Endodermal cell (in vitro differentiated cells): ENCODE data around the gene ALKBH8. TPM values are rescaled to one million over a fixed set of nuclear protein-coding genes. Genes with fewer than 3 reads are reported as not detected.
"Not testable (repeated sequence)": the region's sequence is repeated elsewhere in the genome, so short reads cannot be mapped to it uniquely, and the experiment has no call there.

Experiments used
- DNase-seq: peaks from one replicate; pipeline ENCODE4 v3.0.0-alpha.2; 2017
- H3K27ac ChIP-seq: 2 replicates; pipeline ENCODE4 v1.5.1; 2013; ENCODE audit warnings: mild to moderate bottlenecking, low read depth, low read length, moderate library complexity
- H3K27me3 ChIP-seq: 2 replicates; pipeline ENCODE4 v1.6.1; 2013; ENCODE audit warnings: mild to moderate bottlenecking, low read length, moderate library complexity; ENCODE audit not compliant: insufficient read depth, control insufficient read depth, poor library complexity, severe bottlenecking
- H3K36me3 ChIP-seq: 2 replicates; pipeline ENCODE4 v1.7.0; 2013; ENCODE audit warnings: mild to moderate bottlenecking, low read length, moderate library complexity; ENCODE audit not compliant: control insufficient read depth, insufficient read depth
- H3K4me1 ChIP-seq: one replicate; pipeline ENCODE4 v1.7.0; 2013; ENCODE audit warnings: low read length; ENCODE audit not compliant: control insufficient read depth, insufficient read depth
- H3K4me3 ChIP-seq: 2 replicates; pipeline ENCODE4 v1.5.1; 2013; ENCODE audit warnings: mild to moderate bottlenecking, low read length, moderate library complexity
- H3K9ac ChIP-seq: 2 replicates; pipeline ENCODE4 v1.6.1; 2013; ENCODE audit warnings: mild to moderate bottlenecking, low read length, moderate library complexity; ENCODE audit not compliant: poor library complexity, severe bottlenecking; ENCODE audit errors: extremely low read depth
- H3K9me3 ChIP-seq: 2 replicates; pipeline ENCODE4 v1.6.1; 2013; ENCODE audit warnings: mild to moderate bottlenecking, low read length, moderate library complexity; ENCODE audit not compliant: control insufficient read depth
- H3K27ac Mint-ChIP-seq: 2 replicates; pipeline ENCODE4 v1.8.0; 2020; ENCODE audit warnings: mixed read lengths
- H3K27me3 Mint-ChIP-seq: 2 replicates; pipeline ENCODE4 v1.8.0; 2021; ENCODE audit warnings: mild to moderate bottlenecking, mixed read lengths; ENCODE audit not compliant: insufficient read depth
- H3K36me3 Mint-ChIP-seq: 2 replicates; pipeline ENCODE4 v1.8.0; 2020; ENCODE audit warnings: low read depth, mixed read lengths
- H3K4me1 Mint-ChIP-seq: 2 replicates; pipeline ENCODE4 v1.8.0; 2020; ENCODE audit warnings: mixed read lengths
- H3K4me3 Mint-ChIP-seq: 2 replicates; pipeline ENCODE4 v1.8.0; 2020; ENCODE audit warnings: mild to moderate bottlenecking, moderate library complexity, mixed read lengths
- H3K9me3 Mint-ChIP-seq: 2 replicates; pipeline ENCODE4 v1.8.0; 2020; ENCODE audit warnings: mild to moderate bottlenecking, mixed read lengths
- WGBS, 2 experiments: methylation state at CpG; one replicate each; pipeline versions ENCODE4 v1.1.5 to v1.1.7; 2013; ENCODE audit warnings: missing lambda C conversion rate in 2 of 2, mixed read lengths in 1 of 2; ENCODE audit not compliant: insufficient coverage in 1 of 2, insufficient read length in 1 of 2; 5-methylcytosine and 5-hydroxymethylcytosine counted together
- total RNA-seq, 2 donors: library from RNA; stranded (reverse); fragmentation: NEBNext Ultra II Directional in 1 of 2; extraction: Animal tissue kit (Norgen Biotek cat#: 25700) in 1 of 2; gene quantifications; 2 replicates in 1 of 2; 3 replicates in 1 of 2; pipeline ENCODE4 v1.2.1, GENCODE V29; 2021
- TF ChIP-seq, protein P1 (sequence below): fragments of 200-600 bp; sonication (generic); conservative IDR thresholded peaks from 2 replicates; pipeline ENCODE4 v1.5.0; 2021; ENCODE audit warnings: antibody characterized with exemption, mild to moderate bottlenecking

ALKBH8 gene
- total RNA-seq, 2 donors from 2014 or later, result 7.6 to 9.3 TPM

DNA sequence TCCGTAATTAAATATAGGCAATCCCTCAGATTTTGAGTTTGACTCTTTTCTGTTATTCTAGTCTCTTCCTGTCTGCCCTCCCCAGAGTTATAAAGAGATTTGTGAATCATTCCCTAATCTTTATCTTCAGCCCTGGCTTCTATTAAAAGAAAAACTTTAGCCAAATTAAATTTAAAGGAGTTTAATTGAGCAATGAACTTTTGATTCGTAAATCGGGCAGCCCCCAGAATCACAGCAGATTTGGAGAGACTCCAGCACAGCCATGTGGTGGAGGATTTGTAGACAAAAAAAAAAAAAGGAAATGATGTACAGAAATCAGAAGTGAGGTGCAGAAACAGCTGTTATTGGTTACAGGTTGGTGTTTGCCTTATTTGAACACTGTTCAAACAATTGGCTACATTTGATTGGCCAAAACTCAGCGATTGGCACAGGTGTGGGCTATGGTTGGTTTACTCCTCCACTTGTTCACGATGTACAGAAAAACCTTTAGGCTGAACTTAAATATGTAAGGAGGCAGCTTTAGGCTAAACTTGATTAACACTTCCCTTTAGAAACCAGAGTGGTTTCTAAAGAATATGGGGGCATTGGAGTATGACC is 2.3 kb upstream of the ALKBH8 start:
- Histone ChIP-seq H3K9ac (no peak overlapping the region), H3K4me1 (peaks cover 8% of the 10 kb centered on the region), H3K9me3 (no peaks in the 10 kb centered on the region), H3K27ac (no peak overlapping the region), H3K4me3 (no peak overlapping the region), H3K36me3 (no peaks in the 10 kb centered on the region), H3K27me3 (no peaks in the 10 kb centered on the region)
- H3K4me1 Mint-ChIP-seq, result peaks cover 12% of the 10 kb centered on the region
- H3K27ac Mint-ChIP-seq, result no peak overlapping the region
- no peak for DNase-seq
- no peaks in the 10 kb centered on the region for H3K9me3 Mint-ChIP-seq
- TF ChIP-seq, protein P1, sequence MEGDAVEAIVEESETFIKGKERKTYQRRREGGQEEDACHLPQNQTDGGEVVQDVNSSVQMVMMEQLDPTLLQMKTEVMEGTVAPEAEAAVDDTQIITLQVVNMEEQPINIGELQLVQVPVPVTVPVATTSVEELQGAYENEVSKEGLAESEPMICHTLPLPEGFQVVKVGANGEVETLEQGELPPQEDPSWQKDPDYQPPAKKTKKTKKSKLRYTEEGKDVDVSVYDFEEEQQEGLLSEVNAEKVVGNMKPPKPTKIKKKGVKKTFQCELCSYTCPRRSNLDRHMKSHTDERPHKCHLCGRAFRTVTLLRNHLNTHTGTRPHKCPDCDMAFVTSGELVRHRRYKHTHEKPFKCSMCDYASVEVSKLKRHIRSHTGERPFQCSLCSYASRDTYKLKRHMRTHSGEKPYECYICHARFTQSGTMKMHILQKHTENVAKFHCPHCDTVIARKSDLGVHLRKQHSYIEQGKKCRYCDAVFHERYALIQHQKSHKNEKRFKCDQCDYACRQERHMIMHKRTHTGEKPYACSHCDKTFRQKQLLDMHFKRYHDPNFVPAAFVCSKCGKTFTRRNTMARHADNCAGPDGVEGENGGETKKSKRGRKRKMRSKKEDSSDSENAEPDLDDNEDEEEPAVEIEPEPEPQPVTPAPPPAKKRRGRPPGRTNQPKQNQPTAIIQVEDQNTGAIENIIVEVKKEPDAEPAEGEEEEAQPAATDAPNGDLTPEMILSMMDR, result no peak
- no peaks in the 10 kb centered on the region for H3K36me3 Mint-ChIP-seq
- no peaks in the 10 kb centered on the region for H3K27me3 Mint-ChIP-seq
- H3K4me3 Mint-ChIP-seq, result no peak overlapping the region
- 91 to 95% methylated on average over 3 to 5 of the region's 5 CpGs for WGBS, 2 experiments

DNA sequence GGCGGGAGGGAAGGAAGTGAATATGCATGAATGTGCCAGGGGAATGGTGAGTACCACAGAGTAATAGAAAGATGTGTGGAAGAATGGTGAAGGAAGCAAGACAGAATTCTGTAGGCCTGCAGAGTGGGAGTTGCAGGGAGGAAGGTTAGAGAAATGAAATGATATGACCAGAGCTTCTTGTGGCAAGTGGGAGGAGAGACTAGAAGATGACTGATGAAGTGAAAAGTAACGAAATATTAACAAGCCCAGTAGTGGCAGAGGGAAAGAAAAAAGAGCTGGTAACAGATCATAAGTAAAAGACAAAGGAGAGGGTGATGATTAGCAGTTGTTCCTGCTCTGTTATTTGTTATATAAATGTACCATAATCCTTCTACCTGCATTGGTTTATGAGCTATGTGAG is 1.0 kb upstream of the ALKBH8 start:
- peaks cover 8% of the 10 kb centered on the region for H3K4me1 ChIP-seq
- H3K36me3 Mint-ChIP-seq, result no peaks in the 10 kb centered on the region

GRCh38 chr11:107565955-107566501 is 493 bp upstream of the ALKBH8 start:
- Mint-ChIP-seq H3K4me3 (peak overlapping the region; percentile 95), H3K27ac (peak overlapping the region; percentile 97), H3K4me1 (peaks cover 12% of the 10 kb centered on the region)
- H3K4me1 ChIP-seq, H3K9me3 ChIP-seq, H3K27me3 ChIP-seq, H3K9me3 Mint-ChIP-seq, H3K36me3 ChIP-seq, H3K27me3 Mint-ChIP-seq, H3K27ac ChIP-seq, H3K36me3 Mint-ChIP-seq: not testable (repeated sequence)
- H3K4me3 ChIP-seq, result peak overlapping the region; percentile 93
- DNase-seq, result peak; percentile 47
- peak overlapping the region; percentile 61 for H3K9ac ChIP-seq
- WGBS, 2 experiments, result 49 to 57% methylated on average over 6 to 9 of the region's 9 CpGs

More for the DNA sequence above, 1.0 kb upstream of the ALKBH8 start:
- no peaks in the 10 kb centered on the region for H3K9me3 ChIP-seq
- peak overlapping the region; percentile 93 for H3K4me3 ChIP-seq
- H3K4me1 Mint-ChIP-seq, result peaks cover 12% of the 10 kb centered on the region
- no peaks in the 10 kb centered on the region for H3K9me3 Mint-ChIP-seq
- 90 to 99% methylated on average over 2 of the region's 2 CpGs for WGBS, 2 experiments
- TF ChIP-seq, protein P1, result no peak
- H3K27me3 ChIP-seq, result no peaks in the 10 kb centered on the region
- H3K9ac ChIP-seq, result no peak overlapping the region
- no peaks in the 10 kb centered on the region for H3K36me3 ChIP-seq
- H3K27ac ChIP-seq, result no peak overlapping the region
- H3K4me3 Mint-ChIP-seq, result peak overlapping the region; percentile 95
- no peak for DNase-seq
- no peaks in the 10 kb centered on the region for H3K27me3 Mint-ChIP-seq
- H3K27ac Mint-ChIP-seq, result no peak overlapping the region
